Body of pancreas (tissue), 4 donors: ENCODE data around the gene SNPH. TPM values are rescaled to one million over a fixed set of nuclear protein-coding genes. Genes with fewer than 3 reads are reported as not detected.

ENCODE experiments used
- ATAC-seq: fragments of 150-250 bp; one replicate; pipeline ENCODE4 v1.9.1; 2016
- DNase-seq, 4 donors: peaks; one replicate each; pipeline ENCODE4 v3.0.0-alpha.2; 2019
- H3K27ac ChIP-seq, 4 donors: fragments of 200-600 bp; sonication (generic); 1 replicate in 3 of 4; 2 replicates in 1 of 4; pipeline versions ENCODE4 v1.5.1 to v1.6.1; 2016 to 2019; ENCODE audit warnings: mild to moderate bottlenecking in 1 of 4, mixed read lengths in 1 of 4, moderate library complexity in 1 of 4
- H3K27me3 ChIP-seq, 2 donors: fragments of 200-600 bp; sonication (generic); one replicate each; pipeline ENCODE4 v1.6.0; 2016; ENCODE audit warnings: mild to moderate bottlenecking in 1 of 2
- H3K36me3 ChIP-seq, 2 donors: fragments of 200-600 bp; sonication (generic); replicated peaks in 1 of 2; 2 replicates each; pipeline ENCODE4 v1.5.1; 2016; ENCODE audit warnings: low read depth in 2 of 2; ENCODE audit not compliant: insufficient read depth in 1 of 2
- H3K4me1 ChIP-seq: fragments of 200-600 bp; sonication (generic); one replicate; pipeline ENCODE4 v1.6.0; 2016
- H3K4me3 ChIP-seq, 2 donors: fragments of 200-600 bp; sonication (generic); 1 replicate in 1 of 2; 2 replicates in 1 of 2; pipeline ENCODE4 v1.5.1; 2016 to 2019
- H3K9me3 ChIP-seq, 3 donors: fragments of 200-600 bp; sonication (generic); 1 replicate in 2 of 3; 2 replicates in 1 of 3; pipeline ENCODE4 v1.5.1; 2016
- CTCF ChIP-seq, 7 experiments: fragments of 450-650 bp in 4 of 7; fragments of 200-600 bp in 3 of 7; sonication (generic) in 3 of 7; IDR thresholded peaks; one replicate each; pipeline ENCODE4 v1.5.1; 2016 to 2019; ENCODE audit warnings: antibody characterized with exemption in 7 of 7
- POLR2A ChIP-seq, 3 donors: fragments of 450-650 bp; IDR thresholded peaks; one replicate each; pipeline ENCODE4 v1.6.1; 2016; ENCODE audit warnings: antibody characterized with exemption in 3 of 3, mild to moderate bottlenecking in 2 of 3
- WGBS, 2 donors: methylation state at CpG; one replicate each; pipeline ENCODE4 v1.1.5; 2017; 5-methylcytosine and 5-hydroxymethylcytosine counted together
- intact Hi-C: fragments of 100-400 bp; cut with DNase I; formaldehyde crosslinking; loops from one replicate; pipeline ENCODE4 v1.15.1; 2023
- total RNA-seq, 2 donors: library from RNA; depleted of rRNA; stranded (reverse); fragments of >200 nt; gene quantifications; one replicate each; pipeline ENCODE4 v1.1.0, GENCODE V29; 2016

SNPH gene
- total RNA-seq, 2 donors from 2014 or later, result 3.3 to 3.4 TPM

GRCh38 chr20:1241456-1241855 is 24.6 kb upstream of the SNPH start:
- Histone ChIP-seq H3K27me3 (no peaks in the 10 kb centered on the region), H3K4me3 (no peak overlapping the region), H3K27ac (no peak overlapping the region), H3K36me3 (no peaks in the 10 kb centered on the region), H3K4me1 (no peaks in the 10 kb centered on the region), H3K9me3 (no peaks in the 10 kb centered on the region)
- no peak for TF ChIP-seq POLR2A (IDR thresholded peaks at IDR 0.05)
- TF ChIP-seq CTCF (IDR thresholded peaks at IDR 0.05), result no peak
- DNase-seq (no peak), ATAC-seq (no peak)
- intact Hi-C loops, result no loop called here

GRCh38 chr20:1242099-1242498 is 24.0 kb upstream of the SNPH start:
- TF ChIP-seq POLR2A (IDR thresholded peaks at IDR 0.05) (no peak), CTCF (IDR thresholded peaks at IDR 0.05) (no peak)
- H3K36me3 ChIP-seq, result no peaks in the 10 kb centered on the region
- WGBS, 2 donors, result 72 to 80% methylated on average over 3 of the region's 3 CpGs
- DNase-seq (no peak), ATAC-seq (no peak)
- H3K4me1 ChIP-seq, result no peaks in the 10 kb centered on the region
- no peaks in the 10 kb centered on the region for H3K9me3 ChIP-seq
- intact Hi-C loops, result no loop called here
- H3K4me3 ChIP-seq, result no peak overlapping the region
- H3K27ac ChIP-seq, result no peak overlapping the region
- no peaks in the 10 kb centered on the region for H3K27me3 ChIP-seq

- no peak for TF ChIP-seq CTCF (IDR thresholded peaks at IDR 0.05)
- TF ChIP-seq POLR2A (IDR thresholded peaks at IDR 0.05), result no peak
- H3K9me3 ChIP-seq, result no peaks in the 10 kb centered on the region
- no peak for DNase-seq
- no peaks in the 10 kb centered on the region for H3K4me1 ChIP-seq
- no peaks in the 10 kb centered on the region for H3K27me3 ChIP-seq
- intact Hi-C loops, result no loop called here
- ATAC-seq, result no peak
- no peak overlapping the region for H3K4me3 ChIP-seq
- no peaks in the 10 kb centered on the region for H3K36me3 ChIP-seq
- WGBS, 2 donors, result 55 to 65% methylated on average over 2 of the region's 2 CpGs
- no peak overlapping the region for H3K27ac ChIP-seq
These were observed 23.6 kb upstream of the SNPH start for GRCh38 chr20:1242530-1242929.

GRCh38 chr20:1245578-1245977 is 20.5 kb upstream of the SNPH start:
- no peak for ATAC-seq

More at GRCh38 chr20:1245578-1245977, 20.5 kb upstream of the SNPH start:
- Histone ChIP-seq H3K36me3 (no peaks in the 10 kb centered on the region), H3K9me3 (no peaks in the 10 kb centered on the region), H3K4me1 (no peaks in the 10 kb centered on the region), H3K4me3 (no peak overlapping the region), H3K27ac (no peak overlapping the region), H3K27me3 (no peaks in the 10 kb centered on the region)
- 50 to 59% methylated on average over 2 of the region's 2 CpGs for WGBS, 2 donors
- DNase-seq, result no peak
- intact Hi-C loops, result no loop called here
- TF ChIP-seq CTCF (IDR thresholded peaks at IDR 0.05) (no peak), POLR2A (IDR thresholded peaks at IDR 0.05) (no peak)
